NCI-H446 (cell line): ENCODE data around the gene GPC6.

Experiments
- DNase-seq, 2 experiments: peaks; one replicate each; lab custom pipeline; 2025; lab: John Stamatoyannopoulos, UW

GPC6 gene

DNA sequence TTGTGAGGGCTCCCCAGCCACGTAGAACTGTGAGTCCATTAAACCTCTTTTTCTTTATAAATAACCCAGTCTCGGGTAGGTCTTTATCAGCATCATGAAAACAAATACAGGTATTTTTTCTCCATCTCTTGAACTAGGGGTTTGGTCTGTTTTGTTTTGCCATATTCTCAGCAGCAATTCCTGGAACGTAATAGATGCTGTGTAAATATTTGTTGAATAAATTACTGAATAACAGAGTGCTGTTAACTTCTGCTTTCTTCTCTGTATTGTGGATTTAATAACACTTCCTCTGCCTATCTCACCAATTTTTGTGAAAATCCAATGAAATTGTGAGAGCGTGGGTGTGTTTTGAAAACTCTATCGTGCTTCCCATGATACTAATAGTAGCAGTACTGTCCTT, 823.4 kb downstream of the GPC6 start:
- DNase-seq: no peak

DNA sequence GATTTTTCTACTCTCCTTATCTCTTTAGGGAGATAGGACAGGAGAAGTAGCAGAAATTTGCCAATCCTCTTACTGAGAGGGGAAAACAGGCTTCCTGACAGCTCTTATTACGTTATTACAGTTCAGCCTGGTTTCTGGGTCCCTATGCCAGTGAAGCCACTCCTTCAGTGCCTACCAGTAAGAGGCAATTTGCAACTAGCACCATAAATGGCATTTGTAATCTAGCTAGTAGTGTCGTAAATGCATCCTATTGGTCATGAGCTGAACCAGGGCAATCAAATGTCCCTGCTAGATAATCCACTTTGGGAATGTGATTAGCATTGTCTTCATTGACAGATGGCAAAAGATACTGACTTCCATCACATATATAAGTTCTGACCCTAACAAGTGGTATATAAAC, 824.1 kb downstream of the GPC6 start:
- DNase-seq: no peak

DNA sequence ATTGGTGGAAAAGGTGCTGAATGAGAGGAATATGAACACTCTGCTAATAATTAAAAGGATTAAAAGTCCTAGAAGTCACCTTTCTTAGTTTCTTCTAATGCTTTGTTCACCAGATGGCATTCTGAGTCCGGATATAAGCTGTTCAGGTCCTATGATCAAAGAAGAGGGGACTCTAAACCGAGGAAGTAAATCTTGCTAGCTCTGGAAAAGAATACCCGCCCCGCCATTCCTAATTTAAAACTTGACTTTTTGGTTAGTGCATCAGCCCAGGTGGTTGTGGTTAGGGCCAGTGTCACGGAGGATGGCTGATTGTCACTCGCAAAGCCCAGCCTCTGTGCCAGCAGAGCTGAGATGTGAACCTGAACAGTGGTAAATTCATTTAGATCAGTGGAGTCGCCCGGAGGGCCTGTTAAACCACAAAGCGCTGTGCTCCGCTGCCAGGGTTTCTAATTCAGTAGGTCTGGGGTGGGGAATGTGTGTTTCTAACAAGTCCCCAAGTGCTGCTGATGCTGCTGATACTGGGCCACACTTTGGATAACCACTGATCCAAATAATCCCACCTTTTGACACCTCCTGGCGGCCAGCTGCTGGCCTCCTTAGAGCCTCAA, 827.5 kb downstream of the GPC6 start:
- no peak for DNase-seq

DNA sequence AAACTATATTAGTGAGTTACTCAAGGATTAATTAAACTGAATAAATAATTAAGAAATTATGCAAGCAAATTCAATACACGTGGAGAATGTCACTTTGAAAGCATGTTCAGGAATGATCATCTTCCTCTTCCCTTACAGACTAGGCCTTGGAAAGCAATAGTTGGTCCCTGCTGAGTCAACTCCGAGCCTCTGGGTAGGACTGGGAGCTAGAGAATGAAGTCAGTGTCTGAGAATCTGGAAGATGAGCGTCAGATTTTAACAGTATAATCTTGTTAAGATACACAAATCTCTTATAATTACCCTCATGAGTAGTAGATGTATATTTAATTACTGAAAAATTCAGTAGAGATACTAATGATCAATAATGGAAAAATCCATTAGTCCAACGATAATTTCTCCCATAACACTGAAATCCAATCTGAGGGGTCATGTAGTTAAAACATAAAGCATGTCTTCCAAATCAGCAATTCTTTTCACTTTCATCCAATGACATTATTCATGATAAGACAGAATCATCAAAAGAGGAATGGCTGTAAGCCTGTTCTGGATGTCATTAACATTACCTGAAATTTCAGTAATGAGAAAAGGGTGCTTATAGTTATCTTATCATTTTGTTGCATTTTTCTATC, 829.9 kb downstream of the GPC6 start:
- no peak for DNase-seq

DNA sequence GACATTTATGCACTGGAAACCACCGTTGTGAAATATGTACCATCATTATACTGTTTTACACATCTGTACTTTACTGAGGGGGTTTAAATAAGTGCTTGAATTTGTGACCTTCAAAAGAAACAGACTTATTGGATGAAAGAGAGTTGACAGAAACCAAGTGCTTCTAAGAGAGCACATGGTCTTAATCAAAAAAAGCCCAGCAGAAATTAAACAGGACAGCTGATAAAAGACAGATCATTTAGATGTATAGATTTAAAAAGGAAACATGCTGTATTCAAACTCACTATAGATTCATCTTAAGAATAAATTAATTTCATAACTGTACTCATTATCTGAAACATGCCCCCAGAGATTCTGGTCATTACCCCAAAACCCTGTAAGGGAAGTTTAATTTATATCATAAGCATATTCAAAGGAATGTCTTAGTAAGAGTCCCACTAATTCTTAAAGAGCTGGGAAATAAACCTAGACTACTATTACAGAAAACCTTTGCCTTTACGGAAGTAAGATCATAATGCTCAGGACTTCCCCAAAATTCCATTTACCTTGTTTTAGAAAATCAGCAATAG, 831.1 kb downstream of the GPC6 start:
- DNase-seq: no peak

DNA sequence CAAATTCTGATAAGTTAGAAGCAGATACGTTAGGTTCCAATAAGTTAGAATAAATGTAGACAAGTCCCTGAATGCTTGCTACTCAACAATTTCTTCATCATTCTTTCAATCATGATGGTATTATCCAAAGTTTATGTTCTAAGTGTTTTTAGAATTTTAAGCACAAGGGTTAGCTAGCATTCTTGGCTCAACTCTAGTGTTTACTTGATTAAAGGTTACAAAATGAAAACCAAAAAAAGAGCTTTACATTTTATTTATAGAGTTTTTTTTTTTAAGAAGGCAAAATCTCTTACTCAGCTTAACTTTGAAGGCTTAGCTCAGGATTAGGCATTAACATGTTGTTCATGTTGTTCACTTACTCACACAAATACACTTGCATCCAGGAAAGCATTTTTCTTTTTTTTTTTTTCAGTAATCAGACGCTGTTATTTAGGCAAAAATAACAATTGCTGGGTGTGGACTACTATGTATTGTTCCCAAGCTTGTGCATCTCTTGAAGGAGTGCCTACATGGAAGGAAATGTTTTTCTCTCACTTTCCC, 832.3 kb downstream of the GPC6 start:
- no peak for DNase-seq

DNA sequence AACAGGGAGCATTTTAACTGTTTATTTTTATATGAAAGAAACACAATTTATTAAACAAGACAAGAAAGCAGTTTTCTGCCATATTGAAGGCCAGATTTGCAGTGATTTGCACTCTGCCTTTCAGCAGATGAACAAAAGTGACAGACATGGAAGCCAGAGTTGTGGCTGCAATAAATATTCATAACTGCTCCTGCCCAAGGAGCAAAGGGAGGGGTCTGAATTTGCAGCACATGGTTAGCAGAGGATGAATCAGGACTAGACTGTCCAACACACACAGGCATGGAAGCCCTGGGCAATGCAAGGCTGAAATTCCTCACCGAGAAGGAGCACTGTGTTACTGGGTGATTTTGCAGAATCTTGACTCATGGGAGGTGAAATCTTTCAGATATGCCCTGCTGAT, 834.7 kb downstream of the GPC6 start:
- DNase-seq: no peak

DNA sequence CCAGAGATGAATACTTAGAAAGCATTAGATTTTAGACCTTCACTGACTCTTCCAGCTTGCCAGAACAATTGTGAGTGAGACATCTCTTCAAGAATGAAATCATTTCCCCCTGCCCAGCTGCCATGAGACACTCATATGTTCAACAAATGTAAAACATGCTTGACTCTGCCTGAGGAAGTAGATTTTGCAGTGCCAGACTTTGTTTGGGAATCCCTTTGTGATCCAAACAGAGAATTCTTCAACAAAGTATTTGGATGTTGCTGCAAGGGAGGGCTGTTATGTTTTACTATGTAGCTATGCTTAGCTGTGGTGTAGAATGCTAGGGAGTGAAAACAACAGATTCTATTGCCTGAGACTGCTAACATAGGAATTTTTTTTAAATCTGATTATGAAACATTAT, 836.5 kb downstream of the GPC6 start:
- no peak for DNase-seq

DNA sequence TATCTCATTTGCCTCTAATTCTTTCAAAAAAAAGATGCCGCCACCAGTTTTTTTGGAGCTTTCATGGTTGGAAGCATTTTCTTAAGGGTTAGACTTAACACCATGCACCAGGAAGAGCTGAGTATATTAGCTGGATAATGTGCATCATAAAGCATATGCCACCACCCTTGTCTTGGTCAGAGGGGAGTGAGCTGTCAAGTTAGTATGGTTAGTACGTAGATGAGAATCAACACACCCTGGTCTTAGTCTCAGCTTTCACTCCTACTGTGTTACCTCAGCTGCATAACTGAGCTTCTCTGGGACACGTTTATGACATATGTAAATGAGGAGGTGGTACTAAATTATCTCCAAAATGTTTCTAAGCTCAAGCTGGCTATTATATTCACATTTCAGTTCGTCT, 837.2 kb downstream of the GPC6 start:
- no peak for DNase-seq

DNA sequence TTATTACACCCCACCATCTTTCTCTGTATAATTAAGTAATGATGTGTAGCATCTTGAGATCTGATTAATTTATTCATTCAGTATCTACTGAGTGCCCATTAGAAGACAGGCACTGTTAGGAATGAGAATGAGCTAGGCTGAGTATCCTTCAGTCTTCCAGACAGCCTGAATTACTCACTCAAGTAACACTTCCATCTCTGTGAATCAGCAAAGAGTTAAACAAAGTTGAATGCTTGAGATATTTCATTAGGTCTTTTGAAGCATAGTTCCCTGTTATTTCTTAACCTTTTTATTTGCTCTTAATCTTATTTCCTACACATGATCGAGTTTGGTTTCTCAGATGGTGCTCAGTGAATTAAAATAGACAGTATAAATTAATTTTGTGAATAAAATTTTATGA, 839.1 kb downstream of the GPC6 start:
- DNase-seq: no peak

DNA sequence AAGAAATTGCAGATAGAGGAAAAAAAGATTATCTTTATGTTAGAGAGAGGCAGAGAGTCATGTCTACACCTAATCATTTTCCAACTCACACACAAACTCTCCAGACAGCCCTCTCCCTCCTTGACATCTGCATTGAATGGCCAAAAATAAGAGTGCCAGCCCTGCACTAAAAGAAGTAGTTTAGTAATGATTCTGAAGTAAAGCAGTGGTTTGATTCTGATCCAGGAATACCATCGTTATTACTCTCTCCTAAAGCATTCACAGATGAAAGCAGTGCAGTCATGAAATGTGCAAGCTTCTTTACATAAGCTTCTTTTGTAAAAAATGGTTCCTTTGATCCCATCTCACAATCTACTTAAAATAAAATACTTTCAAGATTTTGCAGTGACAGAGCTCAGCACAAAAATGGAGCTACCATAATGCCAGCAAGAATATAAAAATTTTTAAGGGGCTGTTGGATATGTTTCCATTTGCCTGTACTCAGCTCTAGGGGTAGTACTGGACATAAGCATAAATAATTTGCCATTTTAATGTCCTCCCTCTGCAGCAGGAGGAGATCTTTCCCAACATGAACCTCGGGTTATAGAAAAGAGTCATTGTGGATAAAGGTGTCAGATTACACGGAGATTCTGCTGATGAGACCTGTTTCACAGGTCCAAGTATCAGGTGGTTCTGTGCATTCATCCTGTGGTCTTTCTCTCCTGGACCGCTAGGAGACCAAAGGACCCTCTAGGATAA, 846.6 kb downstream of the GPC6 start:
- no peak for DNase-seq

DNA sequence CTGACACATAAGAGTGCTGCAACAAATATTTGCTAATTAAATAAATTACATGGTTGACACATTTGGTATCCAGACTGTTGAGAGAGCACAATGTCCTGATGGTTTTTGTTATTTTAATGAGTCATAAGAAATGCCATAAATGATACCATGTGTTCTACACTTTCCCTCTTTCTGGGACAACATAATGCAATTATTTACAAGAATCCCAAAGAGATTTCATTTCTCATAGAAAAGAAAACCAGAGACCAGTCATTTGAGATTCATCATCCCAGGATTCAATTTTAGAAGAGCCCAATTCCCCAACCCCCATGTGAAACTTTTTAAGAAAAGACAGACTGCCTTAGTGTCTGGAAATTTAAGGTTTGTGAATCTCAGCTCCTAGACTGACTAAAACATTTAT, 853.3 kb downstream of the GPC6 start:
- DNase-seq: no peak

DNA sequence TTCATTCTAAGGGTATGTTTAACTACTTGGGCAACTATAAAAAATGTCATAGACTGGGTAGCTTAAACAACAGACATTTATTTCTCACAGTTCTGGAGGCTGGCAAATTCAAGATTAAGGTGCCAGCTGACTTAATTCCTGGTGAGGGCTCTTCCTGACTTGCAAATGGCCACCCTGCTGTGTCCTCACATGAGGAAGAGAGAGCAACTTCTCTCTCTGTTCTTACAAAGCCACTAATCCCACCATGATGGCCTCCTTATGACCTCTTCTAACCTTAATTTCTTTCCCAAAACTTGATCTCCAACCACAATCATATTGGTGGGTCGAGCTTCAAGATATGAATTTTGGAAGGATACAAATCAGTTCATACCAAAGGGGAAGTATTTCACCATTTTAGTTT, 853.9 kb downstream of the GPC6 start:
- no peak for DNase-seq

DNA sequence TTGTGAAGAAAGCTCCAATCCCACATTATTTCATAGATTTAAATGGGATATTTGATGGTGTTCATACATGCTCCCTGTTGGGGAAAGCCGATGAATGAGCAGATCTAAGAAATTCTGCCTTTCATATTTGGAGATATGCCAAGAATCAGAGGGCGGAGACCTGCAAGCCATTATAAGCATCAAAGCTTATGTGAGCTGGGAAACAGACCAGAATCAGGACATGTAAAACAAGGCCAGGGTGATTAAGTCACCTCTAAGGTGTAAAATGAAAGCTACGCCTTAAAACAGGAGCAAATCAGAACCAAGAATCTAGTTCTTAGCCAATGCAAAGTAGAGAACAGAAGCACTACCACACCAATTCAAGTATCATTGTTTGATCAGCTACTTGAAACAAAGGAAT, 860.5 kb downstream of the GPC6 start:
- no peak for DNase-seq

DNA sequence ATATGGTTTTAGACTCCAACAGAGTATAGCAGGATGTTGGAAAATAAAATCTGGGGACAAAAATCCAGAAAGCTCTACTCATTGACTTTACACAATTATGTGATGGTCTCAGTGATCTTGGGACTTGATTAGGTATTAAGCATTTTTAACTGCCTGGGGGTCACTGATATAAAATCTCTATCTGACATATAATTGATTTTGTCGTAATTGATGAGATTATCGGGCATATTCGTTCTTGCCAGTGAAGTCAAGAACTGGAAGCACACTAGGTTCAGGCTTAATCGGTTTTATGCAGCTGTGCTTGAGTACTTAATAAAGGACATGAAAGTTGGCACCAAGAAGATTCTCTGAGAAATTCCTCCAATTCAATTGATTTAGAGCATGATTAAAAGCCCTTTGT, 862.1 kb downstream of the GPC6 start:
- DNase-seq: no peak

DNA sequence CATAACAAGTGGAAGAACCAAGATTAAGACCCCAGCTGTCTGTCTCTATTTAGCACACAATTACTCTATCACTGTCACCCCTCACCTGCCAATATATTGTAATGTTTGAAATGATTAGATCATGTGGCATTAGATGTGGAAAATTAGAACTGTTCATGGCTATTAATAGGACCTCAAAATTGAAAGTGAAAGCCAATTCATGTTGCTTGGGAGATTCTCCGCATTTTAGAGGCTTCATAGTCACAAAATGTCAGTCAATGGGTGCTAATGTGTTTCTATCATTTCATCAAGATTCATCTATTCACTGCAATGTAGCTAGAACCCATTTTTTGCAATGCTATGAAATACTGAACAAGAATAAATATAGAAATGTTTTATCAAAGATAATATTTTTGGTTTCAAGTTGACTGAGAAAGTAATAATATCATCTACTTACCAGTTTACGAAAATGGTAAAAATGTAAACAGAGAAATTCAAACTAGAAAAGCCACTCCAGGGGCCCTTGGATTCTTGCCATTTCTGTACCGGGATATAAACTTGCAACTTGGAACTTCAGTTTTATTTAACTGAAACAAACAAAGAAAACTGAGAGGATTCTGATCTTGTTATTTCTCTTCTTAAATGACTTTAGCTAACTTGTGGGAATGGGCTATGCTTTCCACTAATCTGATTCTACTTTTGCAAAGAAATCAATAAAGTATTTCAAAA, 864.3 kb downstream of the GPC6 start:
- DNase-seq: no peak

DNA sequence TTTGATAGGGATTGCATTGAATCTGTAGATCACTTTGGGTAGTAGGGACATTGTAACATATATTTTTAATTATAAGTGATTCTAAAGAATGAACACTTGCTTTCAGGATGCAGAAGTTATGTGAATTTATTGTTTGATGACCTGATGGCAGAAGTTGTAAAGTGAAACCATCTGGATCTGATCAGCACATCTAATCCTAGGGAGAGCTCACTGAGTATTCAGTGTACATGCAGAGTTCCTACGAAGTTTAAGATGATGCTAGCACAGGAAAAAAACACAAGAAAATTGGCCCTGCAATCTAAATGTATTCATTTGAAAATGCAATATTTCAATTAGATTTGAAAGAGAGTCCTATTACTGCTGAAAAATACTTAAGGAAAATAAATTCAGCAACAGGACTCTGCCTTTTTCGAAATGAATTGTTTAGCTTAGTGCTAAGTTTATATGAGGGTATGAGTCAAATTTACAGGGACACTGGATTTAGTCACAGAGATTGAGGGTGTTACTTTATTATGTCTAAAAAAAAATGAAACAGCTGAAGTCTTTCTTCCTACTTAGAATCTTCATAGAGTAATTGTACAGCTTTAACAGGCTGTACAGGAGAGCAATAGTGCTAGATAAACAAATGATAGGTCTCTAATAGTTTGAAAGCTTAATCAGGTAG, 867.2 kb downstream of the GPC6 start:
- DNase-seq: no peak

DNA sequence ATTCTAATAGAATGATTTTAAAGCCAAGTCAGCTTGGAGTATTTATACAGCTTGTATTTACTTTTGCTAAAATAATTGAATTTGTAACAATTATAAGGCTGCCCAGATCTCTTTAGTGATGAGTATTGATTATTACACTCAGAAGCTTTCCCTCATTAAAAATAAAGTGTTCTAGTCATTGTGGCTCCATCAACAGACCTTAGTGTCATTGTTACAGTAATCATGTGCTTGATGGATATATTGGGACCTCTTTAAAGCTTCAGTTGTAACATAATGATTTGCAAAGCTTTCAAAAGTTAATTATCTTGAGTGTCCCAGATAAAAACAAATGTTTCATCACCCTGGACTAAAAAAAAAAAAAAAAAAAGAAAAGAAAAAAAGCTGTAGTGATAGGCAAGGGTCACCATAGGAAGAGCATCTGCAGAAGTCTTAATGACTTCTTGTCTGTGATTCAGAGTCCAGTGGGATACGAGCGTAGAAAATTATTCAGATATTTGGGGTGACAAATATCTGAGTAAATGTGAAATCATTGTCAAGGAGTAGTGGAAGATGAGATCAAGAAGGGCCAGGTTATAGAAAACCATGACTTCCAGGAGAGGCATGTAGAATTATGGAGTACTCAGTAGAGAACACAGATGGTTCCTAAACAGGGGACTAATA, 883.2 kb downstream of the GPC6 start:
- no peak for DNase-seq

DNA sequence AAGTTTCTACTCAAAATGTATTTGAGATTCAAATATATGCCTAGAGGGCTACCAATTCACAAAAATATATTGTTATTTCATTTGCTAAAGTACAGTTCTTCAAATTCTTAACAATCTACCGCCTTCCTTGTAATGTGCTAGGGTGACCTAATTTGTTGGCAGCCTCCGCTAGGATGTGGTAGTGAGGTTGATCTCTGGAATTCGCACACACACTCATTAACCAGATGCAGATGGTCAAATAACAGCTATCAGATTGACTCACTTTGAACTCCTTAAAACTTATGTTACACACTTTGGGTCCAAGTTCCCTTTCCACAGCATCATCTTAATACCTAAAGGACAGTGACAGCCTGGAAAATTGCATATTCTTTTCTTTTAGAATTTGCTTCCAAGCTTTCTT, 885.6 kb downstream of the GPC6 start:
- peak; percentile 0 to 15 for DNase-seq

DNA sequence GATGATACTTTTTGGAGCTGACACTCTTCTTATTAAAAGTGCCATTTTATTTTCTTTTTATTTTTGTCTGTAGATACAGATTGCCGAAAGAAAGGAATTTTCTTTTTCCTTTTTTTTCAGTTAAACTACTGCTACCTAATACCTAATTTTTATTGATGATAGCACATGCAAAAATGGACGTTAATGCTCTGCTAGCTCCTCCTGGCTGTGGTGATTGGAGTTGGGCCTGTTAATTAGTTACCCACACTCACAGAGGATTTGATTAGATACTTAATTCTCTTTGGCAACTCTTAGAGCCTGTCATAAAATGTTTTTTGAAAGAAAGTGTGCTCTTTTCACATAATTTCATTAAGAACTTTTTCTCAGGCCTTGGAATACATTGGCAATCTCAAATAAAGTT, 886.1 kb downstream of the GPC6 start:
- no peak for DNase-seq

DNA sequence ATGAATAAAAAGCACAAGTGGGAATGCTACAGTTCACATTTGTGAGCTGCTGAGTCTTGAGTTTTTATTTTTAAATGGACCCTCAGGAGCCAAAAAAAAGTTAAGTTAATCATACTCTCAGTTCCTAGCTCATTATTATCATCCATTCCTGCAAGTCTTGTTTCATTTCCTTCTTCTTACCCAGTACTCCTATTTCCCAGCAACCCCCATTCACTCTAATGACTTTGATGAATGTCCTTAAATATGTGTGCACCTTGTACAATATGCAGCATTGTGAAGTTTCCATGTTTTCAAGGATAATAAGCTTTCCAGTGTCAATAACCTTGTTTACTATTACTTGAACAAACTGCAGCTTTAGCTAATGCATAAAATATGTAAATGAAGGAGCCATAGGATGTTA, 886.6 kb downstream of the GPC6 start:
- DNase-seq: no peak
